Colon (tissue), 2 donors: Measurements from ENCODE around the gene SPATA7.

Experiments
- FAIRE-seq: peaks from 2 replicates; lab custom pipeline; 2012; peaks lifted over from hg19 to GRCh38; lab: Jason Lieb, UNC
- donor health status: control.
- donor health status: control.

Gene SPATA7

GRCh38 chr14:88482524-88482923 is 97.1 kb downstream of the SPATA7 start:
- no peak for FAIRE-seq
